SU-DHL-6 (cell line): Measurements from ENCODE around the gene EP300.
"Not testable (repeated sequence)": the region's sequence is repeated elsewhere in the genome, so short reads cannot be mapped to it uniquely, and the experiment has no call there.

Experiments
- H2AFZ ChIP-seq: fragments of 200-600 bp; sonication (generic); 2 replicates; pipeline ENCODE4 v1.6.1; 2014; ENCODE audit warnings: low read depth, mild to moderate bottlenecking, moderate library complexity, mixed read lengths, antibody characterized with exemption, low read length; ENCODE audit not compliant: severe bottlenecking
- H3F3A ChIP-seq: fragments of 200-600 bp; shearing (Covaris generic); 2 replicates; pipeline ENCODE4 v1.6.0; 2016; ENCODE audit warnings: antibody characterized with exemption, mild to moderate bottlenecking; ENCODE audit not compliant: insufficient read depth
- H3K27ac ChIP-seq: fragments of 200-600 bp; sonication (generic); 2 replicates; pipeline ENCODE4 v1.5.1; 2016; ENCODE audit warnings: low read depth, mild to moderate bottlenecking, low read length, moderate library complexity, mixed read lengths
- H3K27me3 ChIP-seq: fragments of 200-600 bp; sonication (generic), shearing (Covaris generic); 2 replicates; pipeline ENCODE4 v1.6.0; 2014; ENCODE audit warnings: mild to moderate bottlenecking, low read length
- H3K36me3 ChIP-seq: fragments of 200-600 bp; sonication (generic); 2 replicates; pipeline ENCODE4 v1.6.1; 2014; ENCODE audit warnings: mild to moderate bottlenecking, low read length, mixed read lengths
- H3K4me2 ChIP-seq: fragments of 300-600, 200-600 bp; shearing (Covaris generic), sonication (generic); 2 replicates; pipeline ENCODE4 v1.6.0; 2014; ENCODE audit warnings: low read length, low read depth, mild to moderate bottlenecking; ENCODE audit not compliant: poor library complexity, severe bottlenecking
- H3K4me3 ChIP-seq: fragments of 200-600 bp; sonication (generic); 2 replicates; pipeline ENCODE4 v1.5.1; 2014; ENCODE audit warnings: antibody characterized with exemption, low read length, mild to moderate bottlenecking, mixed read lengths; ENCODE audit not compliant: insufficient read depth, poor library complexity, severe bottlenecking
- H3K79me2 ChIP-seq: fragments of 200-600 bp; sonication (generic); 2 replicates; pipeline ENCODE4 v1.6.1; 2014; ENCODE audit warnings: mild to moderate bottlenecking, low read length, moderate library complexity; ENCODE audit not compliant: insufficient read depth
- H3K9ac ChIP-seq: fragments of 200-600 bp; sonication (generic); 2 replicates; pipeline ENCODE4 v1.7.0; 2014; ENCODE audit warnings: mild to moderate bottlenecking, low read length
- H3K9me2 ChIP-seq: fragments of 200-600 bp; sonication (generic); replicated peaks from 2 replicates; pipeline ENCODE4 v1.6.1; 2014; ENCODE audit warnings: low read length; ENCODE audit not compliant: insufficient read depth
- H3K9me3 ChIP-seq: fragments of 200-600 bp; sonication (generic); 2 replicates; pipeline ENCODE4 v1.6.1; 2014; ENCODE audit warnings: low read length, mixed read lengths; ENCODE audit not compliant: insufficient read depth
- H4K20me1 ChIP-seq: fragments of 200-600 bp; sonication (generic); 2 replicates; pipeline ENCODE4 v1.6.1; 2014; ENCODE audit warnings: low read depth, mild to moderate bottlenecking, antibody characterized with exemption, low read length, moderate library complexity, mixed read lengths
- EZH2phosphoT487 ChIP-seq: fragments of 200-600 bp; sonication (generic), shearing (Covaris generic); conservative IDR thresholded peaks from 2 replicates; pipeline ENCODE4 v1.6.1; 2018; ENCODE audit warnings: mild to moderate bottlenecking, antibody characterized with exemption, low read length, moderate library complexity, mixed read lengths
- TF ChIP-seq, protein P1 (sequence below): fragments of 200-600 bp; sonication (generic); IDR thresholded peaks from one replicate; pipeline ENCODE4 v1.5.1; 2017; ENCODE audit warnings: antibody characterized with exemption, mild to moderate bottlenecking, low read length, moderate library complexity; ENCODE audit not compliant: insufficient read depth, poor library complexity, severe bottlenecking

The EP300 gene

DNA sequence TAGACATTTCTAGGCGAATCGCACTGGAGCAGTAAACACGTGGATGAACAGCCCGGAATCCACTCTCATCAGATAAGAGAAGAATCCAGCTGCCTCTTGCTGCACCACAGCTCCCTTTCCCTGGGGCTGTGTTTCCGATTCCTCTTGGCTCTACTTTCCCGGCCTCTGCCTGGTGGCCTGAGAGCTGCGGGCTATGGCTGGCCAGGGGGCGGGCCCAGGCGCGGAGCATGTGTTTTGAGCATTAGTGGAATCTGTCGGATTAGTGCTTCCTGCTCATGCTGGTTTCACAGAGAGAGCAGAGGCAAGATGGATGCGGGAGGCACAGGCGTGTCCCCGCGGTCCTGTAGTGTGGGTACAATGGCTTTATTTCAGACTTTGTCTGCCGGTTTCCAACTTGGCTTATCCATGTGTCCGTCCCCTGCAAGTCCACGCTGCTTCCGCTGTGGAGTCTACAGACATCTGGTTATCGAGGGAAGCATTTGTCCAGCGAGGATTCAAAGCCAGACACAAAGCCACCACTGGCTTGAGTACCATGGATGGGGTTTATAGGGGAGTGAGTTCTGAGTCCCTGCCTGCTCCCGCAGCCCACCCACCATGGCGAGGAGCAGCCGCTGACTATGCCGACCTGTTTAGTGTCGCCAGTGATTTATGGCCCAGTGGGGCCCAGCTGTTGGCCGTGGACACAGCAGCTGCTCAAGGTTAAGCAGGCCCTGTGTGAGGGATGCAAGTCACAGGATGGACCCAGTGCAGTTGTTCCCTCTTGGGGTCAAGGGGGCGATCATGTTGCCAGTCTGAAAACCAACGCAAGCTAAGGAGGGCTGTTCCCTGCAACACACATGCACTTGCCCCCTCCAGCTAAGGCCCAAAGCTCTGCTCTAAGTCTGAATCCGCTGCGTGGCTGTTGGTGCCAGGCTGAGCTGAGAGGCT lies 43.3 kb upstream of the EP300 start:
- H3K9me3 ChIP-seq = no peaks in the 10 kb centered on the region
- no peak overlapping the region for H3K4me2 ChIP-seq
- H2AFZ ChIP-seq = no peak overlapping the region
- H3K27me3 ChIP-seq = no peaks in the 10 kb centered on the region
- TF ChIP-seq, protein P1, sequence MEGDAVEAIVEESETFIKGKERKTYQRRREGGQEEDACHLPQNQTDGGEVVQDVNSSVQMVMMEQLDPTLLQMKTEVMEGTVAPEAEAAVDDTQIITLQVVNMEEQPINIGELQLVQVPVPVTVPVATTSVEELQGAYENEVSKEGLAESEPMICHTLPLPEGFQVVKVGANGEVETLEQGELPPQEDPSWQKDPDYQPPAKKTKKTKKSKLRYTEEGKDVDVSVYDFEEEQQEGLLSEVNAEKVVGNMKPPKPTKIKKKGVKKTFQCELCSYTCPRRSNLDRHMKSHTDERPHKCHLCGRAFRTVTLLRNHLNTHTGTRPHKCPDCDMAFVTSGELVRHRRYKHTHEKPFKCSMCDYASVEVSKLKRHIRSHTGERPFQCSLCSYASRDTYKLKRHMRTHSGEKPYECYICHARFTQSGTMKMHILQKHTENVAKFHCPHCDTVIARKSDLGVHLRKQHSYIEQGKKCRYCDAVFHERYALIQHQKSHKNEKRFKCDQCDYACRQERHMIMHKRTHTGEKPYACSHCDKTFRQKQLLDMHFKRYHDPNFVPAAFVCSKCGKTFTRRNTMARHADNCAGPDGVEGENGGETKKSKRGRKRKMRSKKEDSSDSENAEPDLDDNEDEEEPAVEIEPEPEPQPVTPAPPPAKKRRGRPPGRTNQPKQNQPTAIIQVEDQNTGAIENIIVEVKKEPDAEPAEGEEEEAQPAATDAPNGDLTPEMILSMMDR = no peak
- no peak for TF ChIP-seq EZH2phosphoT487
- no peaks in the 10 kb centered on the region for H3F3A ChIP-seq
- no peak overlapping the region for H3K4me3 ChIP-seq
- H3K79me2 ChIP-seq = no peaks in the 10 kb centered on the region
- H3K9me2 ChIP-seq = no peaks in the 10 kb centered on the region
- no peaks in the 10 kb centered on the region for H4K20me1 ChIP-seq
- no peak overlapping the region for H3K9ac ChIP-seq
- H3K27ac ChIP-seq = no peak overlapping the region
- H3K36me3 ChIP-seq = no peaks in the 10 kb centered on the region

DNA sequence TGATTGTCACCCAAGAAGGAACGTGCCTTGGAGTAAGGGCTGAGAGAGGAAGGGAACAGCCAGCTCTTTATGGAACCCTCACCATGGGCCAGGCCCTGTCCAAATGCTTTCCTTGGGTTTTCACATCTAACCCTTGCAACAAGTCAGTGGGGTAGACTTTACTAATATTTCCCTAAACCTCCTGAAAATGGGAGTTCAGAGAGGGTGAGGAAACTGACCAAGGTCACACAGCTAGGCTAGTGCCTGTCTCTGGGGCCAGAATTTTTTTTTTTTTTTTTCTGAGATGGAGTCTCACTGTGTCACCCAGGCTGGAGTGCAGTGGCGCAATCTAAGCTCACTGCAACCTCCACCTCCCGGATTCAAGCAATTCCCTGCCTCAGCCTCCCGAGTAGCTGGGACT lies 42.6 kb upstream of the EP300 start:
- not testable (repeated sequence) for H3K4me3 ChIP-seq, H3K27ac ChIP-seq, H3K9me3 ChIP-seq, H4K20me1 ChIP-seq, H3K79me2 ChIP-seq, H3F3A ChIP-seq, H3K4me2 ChIP-seq, H2AFZ ChIP-seq, H3K9ac ChIP-seq, H3K9me2 ChIP-seq, H3K27me3 ChIP-seq, H3K36me3 ChIP-seq

DNA sequence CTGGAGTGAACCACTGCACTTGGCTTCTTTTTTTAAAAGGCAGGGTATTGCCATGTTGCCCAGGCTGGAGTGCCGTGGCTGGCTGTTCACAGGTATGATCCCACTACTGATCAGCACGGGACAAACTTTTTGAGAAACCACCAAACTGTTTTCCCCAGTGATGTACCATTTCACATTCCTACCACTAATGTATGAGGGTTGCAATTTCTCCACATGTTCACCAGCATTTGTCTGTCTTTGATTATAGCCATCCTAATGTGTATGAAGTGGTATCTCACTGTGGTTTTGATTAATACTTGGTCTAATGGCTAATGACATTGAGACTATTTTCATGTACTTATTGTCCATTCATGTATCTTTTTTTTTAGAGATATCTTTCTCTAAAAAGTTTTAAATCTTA lies 41.5 kb upstream of the EP300 start:
- Histone ChIP-seq H2AFZ (no peak overlapping the region), H3K9me2 (no peaks in the 10 kb centered on the region), H3K4me2 (no peak overlapping the region), H3K27ac (no peak overlapping the region), H3K27me3 (no peaks in the 10 kb centered on the region), H3F3A (no peaks in the 10 kb centered on the region), H4K20me1 (no peaks in the 10 kb centered on the region), H3K9ac (no peak overlapping the region), H3K9me3 (no peaks in the 10 kb centered on the region), H3K79me2 (no peaks in the 10 kb centered on the region), H3K4me3 (no peak overlapping the region), H3K36me3 (no peaks in the 10 kb centered on the region)
- TF ChIP-seq, protein P1 = no peak
- no peak for TF ChIP-seq EZH2phosphoT487

DNA sequence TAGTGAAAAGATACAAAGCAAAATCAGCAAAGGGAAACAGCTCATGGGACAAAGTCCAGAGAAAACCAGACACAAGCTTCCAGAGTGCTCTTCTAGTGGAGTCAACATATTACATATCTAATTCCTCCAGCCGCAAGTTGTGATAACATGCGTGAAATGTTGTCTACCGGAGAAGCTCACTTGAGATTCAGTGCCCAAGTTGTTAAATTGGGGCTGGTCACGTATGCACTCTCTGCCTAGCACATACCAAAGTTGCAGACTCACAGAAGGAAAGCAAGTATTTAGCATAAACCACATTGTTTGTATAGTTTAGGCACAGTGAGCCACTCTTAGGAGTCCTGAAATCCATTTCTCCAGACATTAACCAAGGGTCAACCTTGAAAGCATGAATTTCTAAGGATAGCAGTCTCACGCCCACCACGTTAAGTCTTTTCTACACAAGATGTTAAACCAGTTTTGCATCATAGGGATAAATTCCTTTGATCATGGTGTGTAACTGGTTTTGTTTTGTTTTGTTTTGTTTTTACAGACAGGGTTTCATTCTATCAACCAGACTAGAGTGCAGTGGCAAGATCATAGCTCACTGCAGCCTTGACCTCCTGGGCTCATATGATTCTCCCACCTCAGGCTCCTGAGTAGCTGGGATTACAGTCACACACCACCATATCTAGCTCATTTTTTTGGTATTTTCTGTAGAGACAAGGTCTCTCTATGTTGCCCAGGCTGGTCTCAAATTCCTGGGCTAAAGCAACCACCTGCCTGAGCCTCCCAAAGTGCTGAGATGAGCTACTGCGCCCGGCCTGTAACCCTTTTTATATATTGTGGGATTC lies 39.5 kb upstream of the EP300 start:
- no peaks in the 10 kb centered on the region for H3K79me2 ChIP-seq
- H3K9ac ChIP-seq = no peak overlapping the region
- no peaks in the 10 kb centered on the region for H4K20me1 ChIP-seq
- no peak overlapping the region for H3K4me2 ChIP-seq
- no peak overlapping the region for H3K27ac ChIP-seq
- H2AFZ ChIP-seq = no peak overlapping the region
- H3K36me3 ChIP-seq = no peaks in the 10 kb centered on the region
- no peaks in the 10 kb centered on the region for H3K9me2 ChIP-seq
- H3F3A ChIP-seq = no peaks in the 10 kb centered on the region
- no peaks in the 10 kb centered on the region for H3K9me3 ChIP-seq
- TF ChIP-seq EZH2phosphoT487 = no peak
- TF ChIP-seq, protein P1 = no peak
- H3K27me3 ChIP-seq = no peaks in the 10 kb centered on the region
- H3K4me3 ChIP-seq = no peak overlapping the region
